ENCODE data around the gene NTN5. TPM values are rescaled to one million over a fixed set of nuclear protein-coding genes. Genes with fewer than 3 reads are reported as not detected.

Gene NTN5
- total RNA-seq, 1 experiment from 2014 or later, result 0.55 TPM

GRCh38 chr19:48668761-48669160, 4.1 kb downstream of the NTN5 start:
- peaks cover 2% of the 10 kb centered on the region for H4K20me1 ChIP-seq (ENCODE audit: control insufficient read depth, insufficient read depth, insufficient read length)
- H2AFZ ChIP-seq (ENCODE audit: low read length), result no peak overlapping the region
- H3K79me2 ChIP-seq (ENCODE audit: insufficient read depth, low read length), result no peaks in the 10 kb centered on the region
- H4K91ac ChIP-seq (ENCODE audit: insufficient read length, low read depth, low read length), result no peak overlapping the region
- H3K27ac ChIP-seq (ENCODE audit: insufficient read length, low read depth, low read length), result no peak overlapping the region
- no CpG with 5 or more reads among the region's 2 CpGs for WGBS (ENCODE audit: extremely low coverage, insufficient read length, low lambda C conversion rate)
- H2BK15ac ChIP-seq (ENCODE audit: low read depth, low read length), result no peak overlapping the region
- H4K5ac ChIP-seq (ENCODE audit: insufficient read length, low read depth, low read length), result no peak overlapping the region
- no peaks in the 10 kb centered on the region; the same call in 1 of the 2 replicates for H3K27me3 Mint-ChIP-seq (ENCODE audit: low read depth)
- no peak overlapping the region for H2BK20ac ChIP-seq (ENCODE audit: low read depth, low read length, poor library complexity, severe bottlenecking)
- H3K4me1 ChIP-seq (ENCODE audit: insufficient read depth, low read length), result no peaks in the 10 kb centered on the region
- no peaks in the 10 kb centered on the region for H3K23me2 ChIP-seq (ENCODE audit: insufficient read length, low read depth, low read length, poor library complexity, severe bottlenecking)
- peaks cover 0 to 9% (median 7%) of the 10 kb centered on the region in 3 experiments; a peak in 5 of 7 replicates for H3K36me3 Mint-ChIP-seq (ENCODE audit: insufficient read depth in 1 of 3, low read depth in 3 of 3)
- no peak overlapping the region for H3K9ac ChIP-seq (ENCODE audit: extremely low read depth, insufficient read length, low read length)
- no peak overlapping the region for H2AK5ac ChIP-seq (ENCODE audit: insufficient read length, low read length)
- DNase-seq, result no peak
- no peak overlapping the region for H2BK5ac ChIP-seq (ENCODE audit: insufficient read length, low read length)
- no peak for TF ChIP-seq CTCF (conservative IDR thresholded peaks at IDR 0.05)
- H3K27me3 ChIP-seq (ENCODE audit: insufficient read depth, low read length), result no peaks in the 10 kb centered on the region
- H3K23ac ChIP-seq (ENCODE audit: insufficient read length, low read depth, low read length), result no peak overlapping the region
- H3K14ac ChIP-seq (ENCODE audit: insufficient read depth, low read length), result no peak overlapping the region
- no peak overlapping the region for H3K18ac ChIP-seq (ENCODE audit: insufficient read length, low read depth, low read length)
- H3K4me1 Mint-ChIP-seq, result peaks cover 11 to 18% of the 10 kb centered on the region in 2 experiments
- H3K9me3 Mint-ChIP-seq, result peaks cover 8 to 11% of the 10 kb centered on the region in 2 experiments
- no peak overlapping the region; a peak in 1 of 5 replicates for H3K4me3 Mint-ChIP-seq
- H2BK12ac ChIP-seq (ENCODE audit: insufficient read length, low read depth, low read length), result no peak overlapping the region
- H4K8ac ChIP-seq (replicated peaks; ENCODE audit: insufficient read length, low read depth, low read length), result no peak overlapping the region
- no peak overlapping the region for H3K4ac ChIP-seq (ENCODE audit: low read depth, low read length)
- no peak overlapping the region for H3K27ac Mint-ChIP-seq
- H3K4me2 ChIP-seq (ENCODE audit: insufficient read depth, insufficient read length, low read length), result no peak overlapping the region
- H3K79me1 ChIP-seq (ENCODE audit: insufficient read depth, low read depth, low read length, poor library complexity, severe bottlenecking), result no peaks in the 10 kb centered on the region
- no peak overlapping the region for H3T11ph ChIP-seq (ENCODE audit: low read length)
- H3K9me3 ChIP-seq (ENCODE audit: control insufficient read depth, low read depth, low read length), result no peaks in the 10 kb centered on the region
- no peak overlapping the region for H2BK120ac ChIP-seq (ENCODE audit: low read depth, low read length, poor library complexity, severe bottlenecking)
- H3K56ac ChIP-seq (ENCODE audit: insufficient read length, low read depth, low read length), result no peak overlapping the region
